AG09319 (cell line): ENCODE results near the gene NRSN1.
"Not testable (repeated sequence)": the region's sequence is repeated elsewhere in the genome, so short reads cannot be mapped to it uniquely, and the experiment has no call there.

Experiments
- DNase-seq: peaks from one replicate; pipeline ENCODE4 v3.0.0-alpha.2; 2010; ENCODE audit warnings: low read depth; ENCODE audit errors: extremely low read depth
- TF ChIP-seq, protein P1 (sequence below): IDR thresholded peaks from 2 replicates; pipeline ENCODE4 v1.5.1; 2011; ENCODE audit warnings: low read depth, mild to moderate bottlenecking, inconsistent platforms, low read length, moderate library complexity

NRSN1 gene

DNA sequence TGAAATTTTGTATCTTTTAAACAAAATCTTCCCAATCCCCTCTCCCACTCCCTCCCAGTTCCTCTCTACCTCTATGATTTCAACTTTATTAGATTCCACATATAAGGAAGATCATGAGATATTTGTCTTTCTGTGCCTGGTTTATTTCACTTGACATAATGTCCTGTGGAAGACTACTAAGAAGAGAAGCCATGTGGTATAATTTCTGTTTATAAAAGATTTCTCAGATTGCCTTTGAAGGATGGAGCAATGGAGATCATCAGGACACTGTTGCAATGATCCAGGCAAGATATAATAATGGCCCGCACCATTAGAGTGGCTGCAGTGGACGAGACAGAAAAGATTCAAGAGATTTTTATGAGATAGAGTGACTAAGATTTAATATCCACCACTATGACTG, 13.1 kb downstream of the NRSN1 start:
- no peak for DNase-seq
- TF ChIP-seq, protein P1, sequence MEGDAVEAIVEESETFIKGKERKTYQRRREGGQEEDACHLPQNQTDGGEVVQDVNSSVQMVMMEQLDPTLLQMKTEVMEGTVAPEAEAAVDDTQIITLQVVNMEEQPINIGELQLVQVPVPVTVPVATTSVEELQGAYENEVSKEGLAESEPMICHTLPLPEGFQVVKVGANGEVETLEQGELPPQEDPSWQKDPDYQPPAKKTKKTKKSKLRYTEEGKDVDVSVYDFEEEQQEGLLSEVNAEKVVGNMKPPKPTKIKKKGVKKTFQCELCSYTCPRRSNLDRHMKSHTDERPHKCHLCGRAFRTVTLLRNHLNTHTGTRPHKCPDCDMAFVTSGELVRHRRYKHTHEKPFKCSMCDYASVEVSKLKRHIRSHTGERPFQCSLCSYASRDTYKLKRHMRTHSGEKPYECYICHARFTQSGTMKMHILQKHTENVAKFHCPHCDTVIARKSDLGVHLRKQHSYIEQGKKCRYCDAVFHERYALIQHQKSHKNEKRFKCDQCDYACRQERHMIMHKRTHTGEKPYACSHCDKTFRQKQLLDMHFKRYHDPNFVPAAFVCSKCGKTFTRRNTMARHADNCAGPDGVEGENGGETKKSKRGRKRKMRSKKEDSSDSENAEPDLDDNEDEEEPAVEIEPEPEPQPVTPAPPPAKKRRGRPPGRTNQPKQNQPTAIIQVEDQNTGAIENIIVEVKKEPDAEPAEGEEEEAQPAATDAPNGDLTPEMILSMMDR = no peak

DNA sequence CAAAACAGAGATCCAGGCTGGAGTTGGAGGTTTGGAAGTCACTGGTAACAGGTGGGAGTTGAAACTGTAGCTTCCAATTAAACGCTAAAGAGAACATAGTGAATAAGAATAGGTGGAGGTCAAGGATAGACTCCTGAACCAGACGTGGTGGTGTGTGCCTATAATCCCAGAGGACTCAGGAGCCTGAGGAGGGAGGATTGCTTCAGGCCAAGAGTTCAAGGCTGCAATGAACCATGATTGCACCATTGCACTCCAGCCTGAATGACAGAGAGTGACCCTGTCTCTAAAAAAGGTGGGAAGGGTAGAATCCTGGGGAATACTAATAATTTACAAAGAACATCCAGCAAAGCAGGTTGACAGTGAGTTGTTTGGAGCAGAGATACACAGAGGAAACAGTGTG, 13.6 kb downstream of the NRSN1 start:
- no peak for DNase-seq
- TF ChIP-seq, protein P1 = no peak

- no peak for DNase-seq
- TF ChIP-seq, protein P1 = no peak
These were observed 14.6 kb downstream of the NRSN1 start for GRCh38 chr6:24140591-24140990.

- DNase-seq = not testable (repeated sequence)
These were observed 16.7 kb downstream of the NRSN1 start for GRCh38 chr6:24142733-24143132.

DNA sequence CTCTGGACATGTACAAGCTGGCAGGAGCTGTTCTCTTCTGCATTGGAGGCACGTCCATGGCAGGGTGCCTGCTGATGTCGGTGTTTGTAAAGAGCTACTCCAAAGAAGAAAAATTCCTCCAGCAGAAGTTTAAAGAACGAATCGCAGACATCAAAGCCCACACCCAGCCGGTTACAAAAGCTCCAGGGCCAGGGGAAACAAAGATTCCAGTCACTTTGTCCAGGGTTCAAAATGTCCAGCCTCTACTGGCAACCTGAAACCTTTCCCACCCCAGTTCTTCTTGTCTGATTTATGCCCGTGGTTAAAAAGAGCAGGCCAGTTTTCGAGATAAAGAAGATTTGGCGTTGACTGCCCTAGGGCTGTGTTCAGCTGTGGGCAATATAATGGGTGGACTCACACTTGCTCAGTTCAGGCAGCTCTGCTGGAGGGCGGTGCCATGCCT, 19.7 kb downstream of the NRSN1 start:
- TF ChIP-seq, protein P1 = no peak

DNA sequence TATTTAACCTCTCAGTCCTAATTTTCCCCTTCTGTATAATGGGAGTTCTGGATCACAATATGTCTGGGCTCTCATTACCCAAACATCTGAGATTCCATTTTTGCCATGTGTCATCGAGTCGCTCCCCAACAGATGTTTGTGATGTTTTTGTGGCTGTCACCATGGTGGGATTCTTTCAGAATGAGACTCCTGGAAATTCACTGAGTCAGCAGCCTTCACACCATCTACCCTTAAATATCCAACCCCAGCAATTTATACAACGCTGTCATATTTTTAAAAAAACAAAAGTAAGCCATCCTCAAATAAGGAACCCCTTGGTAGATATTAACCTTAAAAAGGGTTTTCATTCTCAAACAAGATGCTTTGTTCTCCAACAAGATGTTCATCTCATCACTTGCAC, 20.9 kb downstream of the NRSN1 start:
- no peak for DNase-seq
- TF ChIP-seq, protein P1 = no peak

More for the DNA sequence above, 19.7 kb downstream of the NRSN1 start:
- no peak for DNase-seq

DNA sequence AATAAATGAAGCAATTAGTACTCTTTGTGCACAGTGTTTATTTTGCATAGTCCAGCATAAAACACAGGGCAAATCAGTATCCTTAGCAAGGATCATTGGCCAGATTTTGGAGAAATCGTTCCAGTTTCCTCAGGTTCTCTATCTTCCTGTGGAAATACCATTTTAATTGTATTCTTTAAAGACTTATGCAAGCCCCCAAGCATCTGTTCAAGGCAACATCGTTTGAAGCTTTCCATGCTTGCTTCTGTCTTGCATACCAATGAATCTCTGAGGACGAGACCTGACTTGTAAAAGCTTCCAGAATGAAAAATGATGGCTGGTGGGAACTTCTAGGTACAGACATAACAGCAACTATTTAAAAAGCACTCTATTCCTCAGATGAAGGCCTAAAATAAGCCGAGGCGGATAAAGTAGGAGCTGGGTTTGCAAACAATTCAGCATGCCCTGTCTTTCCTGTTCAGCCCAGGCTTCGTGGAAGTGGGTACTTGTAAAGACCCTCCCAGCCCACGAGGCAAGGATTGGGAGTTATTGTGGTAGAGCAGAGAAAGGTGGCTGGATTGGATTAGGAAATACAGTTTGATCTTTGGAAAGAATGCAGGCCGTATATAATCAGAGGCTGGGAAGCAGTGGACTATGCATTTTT, 21.6 kb downstream of the NRSN1 start:
- DNase-seq = no peak
- TF ChIP-seq, protein P1 = no peak

DNA sequence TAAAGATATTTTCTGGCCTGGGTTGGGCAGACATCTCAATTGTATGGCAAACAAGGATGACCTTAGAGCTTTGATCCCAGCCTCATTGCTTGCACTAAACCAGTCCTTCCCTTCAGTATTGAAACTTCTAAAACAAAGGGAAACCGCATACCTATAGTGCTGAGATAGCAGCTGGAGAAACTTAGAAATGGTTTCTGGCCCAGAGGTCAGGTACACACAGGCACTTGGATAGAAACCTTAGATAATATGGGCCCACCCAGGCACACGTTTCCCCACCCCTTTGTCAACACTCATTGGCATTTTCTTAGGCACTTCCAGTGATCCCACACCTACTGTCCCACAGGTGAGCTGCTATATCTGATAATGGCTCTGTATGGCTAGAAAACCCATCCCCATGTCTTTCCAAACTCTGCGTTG, 22.1 kb downstream of the NRSN1 start:
- DNase-seq = no peak
- TF ChIP-seq, protein P1 = no peak
